DMS53 treated with DMSO at 0.1 percent for 48 hours (cell line): ENCODE measurements around the gene POR.
A peak's percentile ranks its signal among the peaks of the same experiment; 100 is the strongest.
"Not testable (repeated sequence)": the region's sequence is repeated elsewhere in the genome, so short reads cannot be mapped to it uniquely, and the experiment has no call there.

Experiments
- DNase-seq: peaks from one replicate; lab custom pipeline; 2025; ENCODE audit not compliant: unreplicated experiment; lab: John Stamatoyannopoulos, UW

The POR gene

DNA sequence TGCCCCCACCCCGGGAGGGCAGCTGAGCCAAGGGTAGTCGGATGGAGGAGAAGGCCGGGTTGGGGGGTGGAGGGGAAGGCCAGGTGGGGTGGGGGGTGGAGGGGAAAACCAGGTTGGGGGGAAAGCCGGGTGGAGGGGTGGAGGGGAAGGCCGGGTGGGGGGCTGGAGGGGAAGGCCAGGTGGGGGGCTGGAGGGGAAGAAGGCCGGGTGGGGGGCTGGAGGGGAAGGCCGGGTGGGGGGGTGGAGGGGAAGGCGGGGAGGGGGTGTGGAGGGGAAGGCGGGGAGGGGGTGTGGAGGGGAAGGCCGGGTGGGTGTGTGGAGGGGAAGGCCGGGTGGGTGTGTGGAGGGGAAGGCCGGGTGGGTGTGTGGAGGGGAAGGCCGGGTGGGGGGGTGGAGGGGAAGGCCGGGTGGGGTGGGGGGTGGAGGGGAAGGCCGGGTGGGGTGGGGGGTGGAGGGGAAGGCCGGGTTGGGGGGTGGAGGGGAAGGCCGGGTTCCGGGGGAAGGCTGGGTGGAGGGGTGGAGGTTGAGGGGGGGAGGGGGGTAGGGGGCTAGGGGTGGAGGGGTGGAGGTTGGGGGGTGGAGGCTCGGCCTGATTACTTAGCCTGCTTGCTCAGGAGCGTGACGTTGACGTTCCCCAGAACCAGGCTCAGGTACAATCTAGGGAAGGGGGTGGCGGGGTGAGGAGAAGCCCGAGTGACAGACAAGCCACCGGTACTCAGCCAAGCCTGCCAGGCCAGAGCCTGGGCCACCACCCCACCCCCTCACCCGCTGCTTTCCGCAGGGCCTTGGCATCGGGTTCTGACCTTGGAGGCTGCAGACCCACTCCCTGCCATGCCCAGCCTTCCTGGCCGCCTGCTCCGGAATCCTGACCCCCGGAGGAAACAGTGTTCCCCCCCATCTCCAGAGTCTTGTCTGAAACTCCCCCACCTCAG, 73.9 kb downstream of the POR start:
- DNase-seq, result no peak

GRCh38 chr7:75989500-75990388, 74.8 kb downstream of the POR start:
- DNase-seq, result no peak

GRCh38 chr7:75991531-75992082, 76.7 kb downstream of the POR start:
- no peak for DNase-seq

DNA sequence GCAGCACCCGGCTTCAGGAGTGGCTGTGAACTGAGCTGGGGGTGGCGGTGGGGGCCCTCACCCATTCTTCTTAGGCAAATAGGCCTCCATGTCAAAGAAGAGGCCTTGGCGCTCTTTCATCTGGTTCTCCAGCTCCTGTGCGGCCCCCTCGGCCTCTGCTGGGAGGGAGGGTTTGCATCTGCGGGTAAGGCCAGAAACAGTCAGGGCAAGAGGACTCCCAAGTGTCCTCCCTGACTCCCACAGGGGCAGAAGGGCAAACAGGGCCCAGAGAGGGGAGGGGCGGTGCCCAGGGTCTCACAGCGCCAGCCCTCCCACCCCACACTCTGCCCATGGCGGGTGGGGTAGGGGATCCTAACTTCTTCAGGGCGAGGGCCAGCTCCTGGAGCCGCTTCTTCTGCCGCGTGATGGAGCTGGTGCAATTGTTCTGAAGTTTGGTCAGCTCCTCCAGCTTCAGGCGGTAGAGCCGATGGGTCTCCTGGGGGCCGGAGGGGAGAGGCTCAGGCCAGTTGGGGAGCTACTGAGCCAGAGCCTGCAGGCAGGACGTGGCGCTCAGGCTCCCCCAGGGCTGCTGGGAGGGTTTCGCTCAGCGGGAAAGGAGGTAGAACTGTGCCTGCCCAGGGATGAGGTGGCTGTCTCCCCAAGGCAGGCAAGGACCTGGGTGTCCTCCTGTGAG, 77.3 kb downstream of the POR start:
- no peak for DNase-seq

DNA sequence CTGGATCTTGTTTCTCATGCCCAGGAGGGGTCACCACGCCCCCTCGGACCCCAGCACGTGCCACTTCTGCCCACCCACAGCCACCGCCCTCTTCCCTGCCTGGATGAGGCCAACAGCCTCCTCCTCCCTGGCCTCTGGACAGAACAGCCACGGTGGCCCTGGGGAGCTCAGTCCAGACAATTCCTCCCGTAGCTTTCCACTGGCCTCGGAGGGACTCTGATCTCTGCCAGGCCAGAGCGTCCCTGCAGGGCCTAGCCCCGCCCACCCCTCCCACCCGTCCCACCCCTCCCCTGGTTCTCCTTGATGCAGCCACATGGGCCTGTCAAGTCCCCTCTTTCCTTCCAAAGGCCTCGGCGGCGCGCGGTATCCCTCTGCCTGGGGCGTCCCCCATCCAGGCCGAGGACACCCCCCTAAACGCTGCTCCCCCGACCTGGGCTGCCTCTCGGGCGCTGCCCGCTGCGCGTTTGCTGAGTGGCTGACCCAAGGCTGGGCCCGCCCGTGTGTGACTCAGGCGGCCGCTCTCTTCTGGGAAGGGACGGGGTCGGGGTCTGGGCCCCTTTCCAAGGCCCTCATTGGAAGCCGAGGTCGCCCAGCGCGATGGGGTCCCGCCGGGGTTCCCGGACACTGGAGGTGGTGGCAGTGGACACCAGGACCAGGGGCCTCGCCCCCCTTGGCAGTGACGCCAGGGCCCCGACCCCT, 78.9 kb downstream of the POR start:
- DNase-seq, result peak; percentile 40

- peak; percentile 95 for DNase-seq
Observed at GRCh38 chr7:75994388-75995051, 79.6 kb downstream of the POR start, which contains the start of gene TMEM120A. Gene TMEM120A, minus strand, starts transcription at chr7:75994595. Its CDS starts 25 bp downstream, at chr7:75994570.

- no peak for DNase-seq
Observed at GRCh38 chr7:75995052-75995471, 80.1 kb downstream of the POR start.

DNA sequence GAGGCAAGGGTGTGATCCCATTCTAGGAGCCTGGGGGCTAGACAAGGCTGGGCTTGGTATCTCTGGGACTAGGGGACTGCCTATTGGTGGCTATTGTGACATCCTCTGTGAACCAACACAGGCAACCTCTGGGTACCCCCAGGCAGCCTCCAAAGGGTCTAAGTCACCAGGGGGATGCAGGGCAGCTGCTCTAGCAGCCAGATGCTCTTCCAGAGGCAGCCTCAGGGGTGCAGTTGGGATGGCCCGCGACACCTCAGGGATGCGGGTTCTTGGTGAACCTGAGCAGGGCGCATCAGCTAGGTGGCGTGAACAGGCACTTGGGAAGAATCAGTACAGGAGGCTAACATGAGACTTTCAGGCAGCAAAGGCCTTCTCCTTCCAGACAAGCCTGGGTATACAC, 81.0 kb downstream of the POR start:
- no peak for DNase-seq

- no peak for DNase-seq
Observed at GRCh38 chr7:75996476-75996875, 81.5 kb downstream of the POR start.

DNA sequence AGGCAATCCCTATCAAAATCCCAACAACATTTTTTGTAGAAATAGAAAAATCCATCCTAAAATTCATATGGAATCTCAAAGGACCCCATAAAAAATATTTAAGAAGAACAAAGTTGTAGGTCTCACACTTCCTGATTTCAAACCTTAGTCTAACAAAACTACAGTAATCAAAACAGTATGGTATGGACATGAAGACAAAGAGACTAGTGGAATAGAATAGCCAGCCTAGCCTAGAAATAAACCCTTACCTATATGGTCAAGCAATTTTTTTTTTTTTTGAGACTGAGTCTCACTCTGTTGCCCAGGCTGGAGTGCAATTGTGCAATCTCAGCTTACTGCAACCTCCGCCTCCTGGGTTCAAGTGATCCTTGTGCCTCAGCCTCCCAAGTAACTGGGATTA, 83.1 kb downstream of the POR start:
- DNase-seq, result no peak

- DNase-seq, result no peak
Observed at GRCh38 chr7:76000566-76000965, 85.6 kb downstream of the POR start.

DNA sequence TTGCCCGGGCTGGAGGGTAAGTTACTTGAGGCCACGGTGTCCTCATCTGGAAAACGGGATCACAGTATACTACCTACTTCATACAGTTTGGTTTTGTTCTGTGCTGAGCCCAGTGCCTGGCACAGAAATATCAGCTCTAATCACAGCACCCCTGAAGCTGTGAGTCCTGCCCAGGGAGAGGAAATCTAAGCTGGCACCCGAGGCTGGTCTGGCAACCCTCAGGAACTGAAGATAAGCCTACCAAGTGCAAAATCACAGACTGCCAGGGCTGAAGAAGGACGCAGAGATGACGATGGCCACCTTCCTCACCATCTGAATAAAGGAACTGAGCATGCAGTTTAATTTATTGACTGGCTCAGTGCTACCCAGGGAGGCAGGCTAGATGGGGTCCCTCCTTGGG, 87.2 kb downstream of the POR start:
- no peak for DNase-seq

DNA sequence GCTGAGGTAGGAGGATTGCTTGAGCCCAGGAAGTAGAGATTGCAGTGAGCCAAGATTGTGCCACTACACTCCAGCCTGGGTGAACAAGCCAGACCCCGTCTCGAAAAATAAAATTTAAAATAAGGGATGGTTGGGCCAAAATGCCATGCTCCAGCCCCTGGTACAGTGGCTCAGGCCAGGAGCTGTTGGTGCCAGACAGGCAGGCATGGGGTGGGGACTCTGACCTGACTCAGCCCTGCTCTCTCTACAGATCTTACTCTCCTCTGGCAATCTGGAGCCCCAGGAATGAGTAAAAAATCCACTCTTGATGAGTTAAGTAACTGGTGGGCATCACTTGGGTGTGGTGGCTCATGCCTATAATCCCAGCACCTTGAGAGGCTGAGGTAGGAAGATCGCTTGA, 87.9 kb downstream of the POR start:
- no peak for DNase-seq

- no peak for DNase-seq
Observed at GRCh38 chr7:76003351-76003750, 88.4 kb downstream of the POR start.

DNA sequence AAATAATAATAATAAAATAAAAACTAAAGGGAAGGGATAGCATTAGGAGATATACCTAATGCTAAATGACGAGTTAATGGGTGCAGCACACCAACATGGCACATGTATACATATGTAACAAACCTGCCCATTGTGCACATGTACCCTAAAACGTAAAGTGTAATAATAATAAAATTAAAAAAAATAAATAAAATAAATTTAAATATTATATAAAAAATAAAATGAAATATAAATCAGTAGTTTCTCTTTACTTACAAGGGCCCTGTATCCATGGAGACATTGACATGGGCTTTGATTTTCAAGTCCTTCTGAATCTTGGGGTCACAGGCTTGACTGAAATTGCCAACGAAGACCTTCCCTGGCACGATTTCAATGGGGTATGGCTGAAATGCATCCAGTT, 90.0 kb downstream of the POR start:
- not testable (repeated sequence) for DNase-seq

DNA sequence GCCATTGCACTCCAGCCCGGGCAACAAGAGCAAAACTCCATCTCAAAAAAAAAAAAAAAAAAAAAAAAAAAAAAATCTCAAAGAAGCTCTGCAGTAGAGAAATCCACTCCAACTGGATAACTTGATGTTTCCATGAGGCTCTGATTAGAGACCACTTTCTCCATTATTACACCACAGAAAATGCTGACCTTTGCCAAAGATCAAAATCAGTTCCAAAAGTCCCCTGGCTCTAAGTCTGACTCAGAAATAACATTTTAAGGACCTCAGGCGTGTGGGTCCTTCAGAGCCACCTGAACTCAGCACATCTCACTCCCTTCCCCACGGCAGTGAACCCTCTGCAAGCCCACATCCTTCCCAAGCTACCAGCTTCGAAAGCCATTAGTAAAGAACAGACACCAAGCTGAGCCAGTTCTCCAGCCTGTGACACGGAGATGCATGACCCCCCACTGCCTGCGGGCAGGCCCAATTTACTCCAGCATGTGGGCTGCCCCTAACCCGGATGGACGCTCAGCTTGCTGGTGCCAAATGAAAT, 93.3 kb downstream of the POR start:
- no peak for DNase-seq

DNA sequence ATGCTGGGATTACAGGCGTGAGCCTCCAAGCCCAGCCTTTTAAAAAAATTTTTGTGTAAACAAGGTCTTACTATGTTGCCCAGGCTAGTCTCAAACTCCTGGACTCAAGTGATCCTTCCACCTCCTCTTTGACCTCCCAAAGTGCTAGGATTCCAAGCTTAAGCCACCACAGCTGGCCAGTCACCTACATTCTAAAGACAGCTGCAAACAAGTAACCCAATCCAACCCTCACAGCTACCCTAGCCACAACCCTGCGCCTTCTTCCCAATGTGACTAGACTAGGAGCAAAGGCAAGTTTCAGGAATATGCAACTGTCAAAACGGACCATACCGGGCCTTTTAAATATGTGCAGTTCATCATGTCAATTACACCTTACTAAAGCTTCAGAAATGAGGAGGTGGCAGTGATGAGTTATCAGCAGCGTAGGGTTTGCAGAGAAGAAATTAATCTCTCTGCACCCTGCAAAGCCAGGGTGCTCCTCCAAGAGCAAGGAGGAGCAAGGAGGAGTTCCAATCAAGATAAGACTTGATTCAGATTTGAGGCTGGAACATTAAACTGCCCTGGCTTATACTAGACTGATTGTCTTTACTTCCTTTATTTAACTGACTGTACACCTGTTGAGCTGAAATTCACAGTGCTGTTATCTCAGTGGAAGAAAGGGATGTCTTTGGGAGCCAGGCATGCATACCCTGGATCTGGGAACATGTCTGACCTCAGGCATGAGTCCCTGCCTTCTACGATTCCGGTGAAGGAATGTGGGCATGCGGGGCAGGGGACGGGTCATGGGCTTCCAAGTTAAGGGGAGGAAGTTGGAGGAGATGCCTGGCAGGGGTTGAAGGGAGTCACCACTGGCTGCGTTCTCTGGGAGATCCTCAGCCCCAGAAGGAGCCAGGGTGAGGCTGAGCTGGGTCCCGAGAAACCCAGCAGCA, 95.0 kb downstream of the POR start:
- DNase-seq, result no peak

DNA sequence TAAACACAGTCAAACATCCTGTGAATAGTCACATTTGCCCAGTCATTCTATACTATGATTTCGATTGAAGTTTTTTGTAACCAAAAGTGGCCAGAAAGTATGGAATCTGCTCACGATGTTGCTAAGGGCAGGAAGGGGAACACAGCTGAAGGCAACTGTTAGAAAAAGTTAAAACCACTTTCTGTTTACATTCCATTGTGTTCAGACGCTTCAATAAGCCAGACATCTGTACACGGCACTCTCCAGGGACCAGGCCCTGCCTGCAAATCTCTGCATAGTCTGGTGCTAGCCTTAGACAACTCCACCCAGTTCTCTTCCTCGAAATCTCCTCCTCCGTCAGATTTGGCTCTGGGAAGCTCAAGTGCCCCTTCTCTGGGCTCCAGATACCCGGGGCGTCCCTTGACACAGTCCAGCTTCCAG, 96.5 kb downstream of the POR start:
- DNase-seq, result no peak
